ENCODE results near the gene PROSER3. TPM values are rescaled to one million over a fixed set of nuclear protein-coding genes. Genes with fewer than 3 reads are reported as not detected.

PROSER3 gene
- polyA plus RNA-seq, 3 donors from 2014 or later: 1.2 to 7.8 (median 2.2) TPM

DNA sequence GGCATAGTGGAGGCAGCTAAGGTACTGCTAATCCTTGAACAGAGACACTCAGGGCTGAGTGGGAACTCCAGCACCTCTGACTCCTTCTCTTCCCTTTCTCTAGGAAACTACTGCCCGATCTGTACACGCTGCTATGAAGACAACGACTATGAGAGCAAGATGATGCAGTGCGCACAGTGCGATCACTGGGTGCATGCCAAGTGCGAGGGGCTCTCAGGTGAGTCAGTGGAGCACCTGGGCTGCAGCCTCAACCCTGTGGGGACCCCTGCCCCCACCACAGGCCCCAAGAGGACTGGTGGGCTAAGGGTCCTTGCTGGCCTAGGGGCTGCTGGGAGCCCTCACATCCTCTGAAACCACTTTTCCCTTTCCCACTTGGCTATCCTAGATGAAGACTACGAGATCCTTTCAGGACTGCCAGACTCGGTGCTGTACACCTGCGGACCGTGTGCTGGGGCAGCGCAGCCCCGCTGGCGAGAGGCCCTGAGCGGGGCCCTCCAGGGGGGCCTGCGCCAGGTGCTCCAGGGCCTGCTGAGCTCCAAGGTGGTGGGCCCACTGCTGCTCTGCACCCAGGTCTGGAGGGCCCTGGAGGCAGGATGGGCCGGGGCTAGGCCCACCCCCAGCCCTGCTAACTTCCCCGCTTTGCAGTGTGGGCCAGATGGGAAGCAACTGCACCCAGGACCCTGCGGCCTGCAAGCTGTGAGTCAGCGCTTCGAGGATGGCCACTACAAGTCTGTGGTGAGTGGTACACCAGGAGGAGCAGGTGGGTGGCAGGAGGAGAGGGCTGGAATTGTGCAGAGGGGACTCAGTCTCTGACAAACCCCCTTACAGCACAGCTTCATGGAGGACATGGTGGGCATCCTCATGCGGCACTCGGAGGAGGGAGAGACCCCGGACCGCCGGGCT is 30.7 kb upstream of the PROSER3 start:
- Mint-ChIP-seq H3K27ac (no peak overlapping the region), H3K4me3 (peak overlapping the region in 1 of 5 donors; percentile 30), H3K27me3 (ENCODE audit: low read depth in 3 of 3) (peaks cover 0 to 2% (median 0%) of the 10 kb centered on the region in 3 donors), H3K9me3 (no peaks in the 10 kb centered on the region), H3K4me1 (peaks cover 0 to under 1% of the 10 kb centered on the region in 2 donors), H3K36me3 (peaks cover 9 to 40% (median 14%) of the 10 kb centered on the region in 3 donors)
- DNase-seq: no peak

DNA sequence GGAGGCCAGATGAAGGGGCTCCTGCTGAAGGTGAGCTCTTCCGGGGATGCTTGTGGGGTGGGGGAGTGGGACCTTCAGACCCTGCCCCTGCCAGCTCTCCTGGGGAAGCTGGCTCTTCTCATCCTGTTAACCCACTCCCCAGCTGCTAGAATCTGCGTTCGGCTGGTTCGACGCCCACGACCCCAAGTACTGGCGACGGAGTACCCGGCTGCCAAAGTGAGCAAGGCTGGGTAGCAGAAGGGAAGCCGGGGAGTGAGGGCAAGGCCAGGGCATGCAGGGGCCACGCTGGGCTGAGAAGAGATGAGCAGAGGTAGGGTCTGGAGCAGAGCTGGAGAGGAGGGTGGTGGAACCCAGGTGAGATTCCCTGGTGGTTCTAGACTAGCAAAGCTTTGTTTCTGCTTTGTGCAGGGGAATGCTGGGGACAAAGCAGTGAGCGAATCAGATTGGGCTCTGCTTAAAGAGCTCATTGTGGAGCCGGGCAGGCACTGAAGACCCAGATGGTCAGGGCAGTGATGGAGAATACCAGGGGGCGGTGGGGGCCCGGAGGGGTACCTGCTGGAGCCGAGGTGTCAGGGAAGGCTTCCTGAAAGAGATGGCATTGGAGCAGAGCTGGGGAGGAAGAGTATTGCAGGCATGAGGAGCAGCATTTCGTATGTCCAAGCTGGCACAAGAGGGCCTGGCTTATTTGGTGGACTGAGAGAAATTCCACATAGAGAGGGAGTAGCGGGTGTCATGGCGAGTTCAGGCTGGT is 29.8 kb upstream of the PROSER3 start:
- Mint-ChIP-seq H3K4me3 (no peak overlapping the region), H3K36me3 (peaks cover 9 to 39% (median 14%) of the 10 kb centered on the region in 3 donors), H3K27me3 (ENCODE audit: low read depth in 3 of 3) (peaks cover 0 to 2% (median 0%) of the 10 kb centered on the region in 3 donors), H3K27ac (no peak overlapping the region), H3K4me1 (no peaks in the 10 kb centered on the region), H3K9me3 (no peaks in the 10 kb centered on the region)
- no peak for DNase-seq

DNA sequence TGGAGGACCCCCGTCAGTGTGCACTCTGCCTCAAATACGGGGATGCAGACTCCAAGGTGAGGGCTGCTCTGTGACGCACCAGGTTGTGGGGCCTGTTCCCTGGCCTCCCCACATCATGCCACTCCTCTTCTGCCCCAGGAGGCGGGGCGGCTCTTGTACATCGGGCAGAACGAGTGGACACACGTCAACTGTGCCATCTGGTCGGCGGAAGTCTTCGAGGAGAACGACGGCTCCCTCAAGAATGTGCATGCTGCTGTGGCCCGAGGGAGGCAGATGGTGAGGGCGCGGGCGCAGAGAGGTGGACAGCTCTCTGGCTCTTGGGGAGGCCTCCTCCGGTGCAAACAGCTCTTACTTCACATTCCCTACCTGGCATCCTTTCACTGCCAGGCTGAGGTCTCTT is 29.0 kb upstream of the PROSER3 start:
- Mint-ChIP-seq H3K36me3 (peaks cover 9 to 33% (median 11%) of the 10 kb centered on the region in 3 donors), H3K27ac (no peak overlapping the region), H3K27me3 (ENCODE audit: low read depth in 3 of 3) (peaks cover 0 to 2% (median under 1%) of the 10 kb centered on the region in 3 donors), H3K9me3 (no peaks in the 10 kb centered on the region), H3K4me1 (no peaks in the 10 kb centered on the region), H3K4me3 (no peak overlapping the region)
- DNase-seq: no peak

DNA sequence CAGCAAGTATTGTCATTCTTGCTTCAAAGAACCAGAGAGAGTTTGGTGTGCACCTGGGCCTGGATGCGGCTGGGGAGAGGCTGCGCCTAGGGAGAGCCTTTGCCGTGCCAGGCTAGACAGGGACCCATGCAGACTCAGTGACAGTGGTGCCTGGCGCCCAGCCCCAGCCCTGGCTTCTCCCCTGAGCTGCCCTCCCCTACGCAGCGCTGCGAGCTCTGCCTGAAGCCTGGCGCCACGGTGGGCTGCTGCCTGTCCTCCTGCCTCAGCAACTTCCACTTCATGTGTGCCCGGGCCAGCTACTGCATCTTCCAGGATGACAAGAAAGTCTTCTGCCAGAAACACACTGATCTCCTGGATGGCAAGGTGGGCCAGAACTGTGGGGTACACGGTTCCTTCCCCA is 28.2 kb upstream of the PROSER3 start:
- no peak overlapping the region for H3K4me3 Mint-ChIP-seq

DNA sequence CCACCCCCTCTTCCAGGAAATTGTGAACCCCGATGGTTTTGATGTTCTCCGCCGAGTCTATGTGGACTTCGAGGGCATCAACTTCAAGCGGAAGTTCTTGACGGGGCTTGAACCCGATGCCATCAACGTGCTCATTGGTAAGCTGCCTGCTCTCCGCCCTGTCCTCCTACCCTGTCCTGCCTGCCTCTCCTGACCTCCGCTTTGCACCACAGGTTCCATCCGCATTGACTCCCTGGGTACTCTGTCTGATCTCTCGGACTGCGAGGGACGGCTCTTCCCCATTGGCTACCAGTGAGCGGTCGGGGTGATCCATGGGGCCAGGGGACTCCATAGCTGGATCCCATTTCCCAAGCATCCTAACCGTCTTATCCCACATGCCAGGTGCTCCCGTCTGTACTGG is 27.6 kb upstream of the PROSER3 start:
- Mint-ChIP-seq H3K9me3 (no peaks in the 10 kb centered on the region), H3K27ac (peak overlapping the region in 1 of 6 donors; percentile 17), H3K36me3 (peaks cover 9 to 33% (median 9%) of the 10 kb centered on the region in 3 donors), H3K27me3 (ENCODE audit: low read depth in 3 of 3) (peaks cover 0 to 3% (median 3%) of the 10 kb centered on the region in 3 donors), H3K4me1 (no peaks in the 10 kb centered on the region), H3K4me3 (no peak overlapping the region)
- no peak for DNase-seq

More for the DNA sequence above, 28.2 kb upstream of the PROSER3 start:
- Mint-ChIP-seq H3K27ac (no peak overlapping the region), H3K9me3 (no peaks in the 10 kb centered on the region), H3K36me3 (peaks cover 9 to 33% (median 9%) of the 10 kb centered on the region in 3 donors), H3K27me3 (ENCODE audit: low read depth in 3 of 3) (peaks cover 0 to 3% (median 2%) of the 10 kb centered on the region in 3 donors), H3K4me1 (no peaks in the 10 kb centered on the region)
- DNase-seq: no peak

DNA sequence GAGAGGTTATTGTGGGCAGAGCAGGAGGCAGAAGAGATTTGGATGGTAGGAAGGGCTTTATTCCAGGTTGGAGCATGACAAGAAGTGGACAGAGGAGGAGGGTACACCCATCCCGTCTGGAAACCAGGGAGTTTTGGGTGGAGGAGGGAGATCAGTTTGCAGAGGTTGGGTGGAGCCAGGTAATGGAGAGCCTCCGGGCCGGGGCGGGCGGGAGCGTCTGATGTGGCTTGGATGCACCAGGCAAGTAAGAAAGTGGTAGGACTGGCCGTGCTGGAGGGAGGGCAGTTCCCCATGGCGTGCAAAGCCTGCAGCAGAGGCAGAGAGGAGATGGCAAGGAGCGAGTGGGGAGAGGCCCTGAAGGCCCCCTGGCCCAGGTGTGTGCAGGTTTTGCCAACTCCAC is 26.6 kb upstream of the PROSER3 start:
- Mint-ChIP-seq H3K4me3 (no peak overlapping the region), H3K27me3 (ENCODE audit: low read depth in 3 of 3) (peaks cover 0 to 3% (median 3%) of the 10 kb centered on the region in 3 donors), H3K36me3 (peaks cover 9 to 28% (median 9%) of the 10 kb centered on the region in 3 donors), H3K9me3 (no peaks in the 10 kb centered on the region), H3K27ac (no peak overlapping the region), H3K4me1 (no peaks in the 10 kb centered on the region)
- no peak for DNase-seq

DNA sequence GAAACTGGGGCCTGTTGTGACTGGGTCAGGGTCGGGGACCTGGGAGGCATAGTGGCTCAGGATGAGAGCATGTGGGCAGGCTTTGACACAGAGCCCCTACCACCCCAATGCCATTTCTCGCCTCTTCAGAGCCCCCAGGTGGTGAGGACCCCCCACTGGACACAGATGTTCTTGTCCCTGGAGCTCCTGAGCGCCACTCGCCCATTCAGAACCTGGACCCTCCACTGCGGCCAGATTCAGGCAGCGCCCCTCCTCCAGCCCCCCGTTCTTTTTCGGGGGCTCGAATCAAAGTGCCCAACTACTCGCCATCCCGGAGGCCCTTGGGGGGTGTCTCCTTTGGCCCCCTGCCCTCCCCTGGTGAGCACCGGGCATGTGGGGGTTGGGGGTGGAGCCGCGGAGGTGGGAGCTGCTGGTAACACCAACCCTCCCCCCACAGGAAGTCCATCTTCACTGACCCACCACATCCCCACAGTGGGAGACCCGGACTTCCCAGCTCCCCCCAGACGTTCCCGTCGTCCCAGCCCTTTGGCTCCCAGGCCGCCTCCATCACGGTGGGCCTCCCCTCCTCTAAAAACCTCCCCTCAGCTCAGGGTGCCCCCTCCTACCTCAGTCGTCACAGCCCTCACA is 26.1 kb upstream of the PROSER3 start:
- H3K27ac Mint-ChIP-seq: no peak overlapping the region
- DNase-seq: no peak
- no peak overlapping the region for H3K4me3 Mint-ChIP-seq
- peaks cover 9 to 28% (median 9%) of the 10 kb centered on the region in 3 donors for H3K36me3 Mint-ChIP-seq
- no peaks in the 10 kb centered on the region for H3K9me3 Mint-ChIP-seq
- peaks cover 0 to 3% (median 3%) of the 10 kb centered on the region in 3 donors for H3K27me3 Mint-ChIP-seq (ENCODE audit: low read depth in 3 of 3)
- H3K4me1 Mint-ChIP-seq: no peaks in the 10 kb centered on the region

DNA sequence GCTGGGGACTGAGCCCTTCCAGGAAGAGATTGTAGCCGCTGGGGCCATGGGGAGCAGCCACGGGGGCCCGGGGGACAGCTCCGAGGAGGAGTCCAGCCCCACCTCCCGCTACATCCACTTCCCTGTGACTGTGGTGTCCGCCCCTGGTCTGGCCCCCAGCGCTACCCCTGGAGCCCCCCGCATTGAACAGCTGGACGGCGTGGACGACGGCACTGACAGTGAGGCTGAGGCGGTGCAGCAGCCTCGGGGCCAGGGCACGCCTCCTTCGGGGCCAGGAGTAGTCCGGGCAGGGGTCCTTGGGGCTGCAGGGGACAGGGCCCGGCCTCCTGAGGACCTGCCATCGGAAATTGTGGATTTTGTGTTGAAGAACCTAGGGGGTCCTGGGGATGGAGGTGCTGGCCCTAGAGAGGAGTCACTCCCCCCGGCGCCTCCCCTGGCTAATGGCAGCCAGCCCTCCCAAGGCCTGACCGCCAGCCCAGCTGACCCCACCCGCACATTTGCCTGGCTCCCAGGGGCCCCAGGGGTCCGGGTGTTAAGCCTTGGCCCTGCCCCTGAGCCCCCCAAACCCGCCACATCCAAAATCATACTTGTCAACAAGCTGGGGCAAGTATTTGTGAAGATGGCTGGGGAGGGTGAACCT is 25.3 kb upstream of the PROSER3 start:
- Mint-ChIP-seq H3K9me3 (no peaks in the 10 kb centered on the region), H3K4me3 (no peak overlapping the region), H3K4me1 (no peaks in the 10 kb centered on the region), H3K27ac (no peak overlapping the region), H3K36me3 (peaks cover 9 to 26% (median 9%) of the 10 kb centered on the region in 3 donors), H3K27me3 (ENCODE audit: low read depth in 3 of 3) (peaks cover 0 to 3% (median 3%) of the 10 kb centered on the region in 3 donors)
- no peak for DNase-seq

DNA sequence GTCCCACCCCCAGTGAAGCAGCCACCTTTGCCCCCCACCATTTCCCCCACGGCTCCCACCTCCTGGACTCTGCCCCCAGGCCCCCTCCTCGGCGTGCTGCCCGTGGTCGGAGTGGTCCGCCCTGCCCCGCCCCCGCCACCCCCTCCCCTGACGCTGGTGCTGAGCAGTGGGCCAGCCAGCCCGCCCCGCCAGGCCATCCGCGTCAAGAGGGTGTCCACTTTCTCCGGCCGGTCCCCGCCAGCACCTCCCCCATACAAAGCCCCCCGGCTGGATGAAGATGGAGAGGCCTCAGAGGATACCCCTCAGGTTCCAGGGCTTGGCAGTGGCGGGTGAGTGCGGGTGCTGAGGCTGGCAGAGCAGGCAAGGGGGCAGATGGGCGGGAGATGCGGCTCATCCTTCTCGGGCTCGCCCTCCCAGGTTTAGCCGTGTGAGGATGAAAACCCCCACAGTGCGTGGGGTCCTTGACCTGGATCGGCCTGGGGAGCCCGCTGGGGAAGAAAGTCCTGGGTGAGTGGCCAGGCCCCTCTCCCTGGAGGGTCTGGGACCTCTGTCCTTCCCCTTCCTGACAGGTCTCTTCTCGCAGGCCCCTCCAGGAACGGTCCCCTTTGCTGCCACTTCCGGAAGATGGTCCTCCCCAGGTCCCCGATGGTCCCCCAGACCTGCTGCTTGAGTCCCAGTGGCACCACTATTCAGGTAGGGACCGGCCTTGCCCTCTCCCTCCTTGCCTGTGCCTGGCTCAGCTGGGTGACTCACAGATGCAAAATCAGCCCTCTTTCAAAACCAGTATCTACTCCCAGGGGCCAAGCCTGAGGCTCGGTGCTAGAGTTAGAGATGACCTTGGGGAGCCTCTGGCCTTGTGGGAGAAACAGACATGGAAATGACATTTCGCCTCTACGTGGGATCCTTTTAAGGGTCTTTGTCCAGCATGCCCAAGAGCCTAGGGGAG is 24.5 kb upstream of the PROSER3 start:
- Mint-ChIP-seq H3K36me3 (peaks cover 9 to 21% (median 9%) of the 10 kb centered on the region in 3 donors), H3K27ac (peak overlapping the region in 3 of 6 donors; percentile 16 to 64 (median 29)), H3K27me3 (ENCODE audit: low read depth in 3 of 3) (peaks cover 0 to 3% (median 3%) of the 10 kb centered on the region in 3 donors), H3K4me3 (no peak overlapping the region), H3K9me3 (no peaks in the 10 kb centered on the region), H3K4me1 (no peaks in the 10 kb centered on the region)
- no peak for DNase-seq

DNA sequence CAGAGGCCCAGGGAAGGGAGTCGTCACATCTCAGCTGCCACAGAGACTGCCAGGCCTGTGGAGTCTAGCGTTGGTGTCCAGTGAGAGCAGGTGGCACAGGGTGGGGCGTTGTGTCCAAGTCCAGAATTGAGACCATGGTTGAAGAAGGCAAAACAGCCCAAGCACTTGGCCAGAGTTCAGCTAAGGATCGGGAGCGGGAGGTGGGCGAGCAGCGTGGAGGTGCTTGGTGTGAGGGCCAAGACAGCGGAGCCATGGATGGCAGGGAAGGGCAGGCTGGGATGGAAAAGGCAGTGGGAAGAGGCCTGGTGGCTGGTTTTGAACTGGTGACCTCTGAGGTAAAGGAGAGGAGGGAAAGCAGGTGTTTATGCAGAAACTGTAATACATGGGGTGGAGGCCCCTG is 23.7 kb upstream of the PROSER3 start:
- peak overlapping the region in 5 of 6 donors; percentile 16 to 76 (median 64) for H3K27ac Mint-ChIP-seq
- peaks cover 0 to 3% of the 10 kb centered on the region in 2 donors for H3K4me1 Mint-ChIP-seq
- H3K4me3 Mint-ChIP-seq: no peak overlapping the region
- peaks cover 9 to 20% (median 9%) of the 10 kb centered on the region in 3 donors for H3K36me3 Mint-ChIP-seq
- H3K27me3 Mint-ChIP-seq (ENCODE audit: low read depth in 3 of 3): peaks cover 0 to 3% (median 3%) of the 10 kb centered on the region in 3 donors
- no peaks in the 10 kb centered on the region for H3K9me3 Mint-ChIP-seq
- DNase-seq: no peak

DNA sequence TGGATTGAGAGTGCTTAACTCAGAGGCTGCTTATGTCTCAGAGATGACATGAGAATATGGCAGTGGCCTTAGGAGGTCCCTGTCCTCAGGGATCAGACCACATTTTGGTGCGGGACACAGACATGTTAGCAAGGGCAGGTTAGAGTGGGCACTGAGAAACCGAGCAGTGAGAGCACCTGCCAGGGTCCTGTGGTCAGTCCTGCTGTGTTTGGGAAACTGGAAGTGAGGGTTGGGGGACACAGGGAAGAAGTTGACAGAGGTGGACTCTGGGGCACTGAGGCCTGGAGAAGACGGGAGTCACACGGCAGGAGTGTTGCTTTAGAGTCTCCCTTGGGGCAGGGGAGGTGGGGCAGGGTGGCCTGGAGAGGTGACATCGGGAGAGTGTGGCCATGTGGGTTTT is 23.1 kb upstream of the PROSER3 start:
- peaks cover 0 to 5% of the 10 kb centered on the region in 2 donors for H3K4me1 Mint-ChIP-seq
- H3K9me3 Mint-ChIP-seq: no peaks in the 10 kb centered on the region
- H3K4me3 Mint-ChIP-seq: no peak overlapping the region
- H3K36me3 Mint-ChIP-seq: peaks cover 5 to 16% (median 9%) of the 10 kb centered on the region in 3 donors
- no peak for DNase-seq
- H3K27me3 Mint-ChIP-seq (ENCODE audit: low read depth in 3 of 3): peaks cover 0 to 3% (median 3%) of the 10 kb centered on the region in 3 donors
- peak overlapping the region in 3 of 6 donors; percentile 35 to 76 (median 40) for H3K27ac Mint-ChIP-seq

All from immature natural killer cell (primary cell).